ELF-1 (cell line): ENCODE results near the gene ZBTB45.
A peak's percentile ranks its signal among the peaks of the same experiment; 100 is the strongest.
"Not testable (repeated sequence)": the region's sequence is repeated elsewhere in the genome, so short reads cannot be mapped to it uniquely, and the experiment has no call there.

ENCODE experiments used
- DNase-seq: peaks from one replicate; pipeline ENCODE4 v3.0.0-alpha.2; 2016; ENCODE audit warnings: low read depth, low spot score

Gene ZBTB45

DNA sequence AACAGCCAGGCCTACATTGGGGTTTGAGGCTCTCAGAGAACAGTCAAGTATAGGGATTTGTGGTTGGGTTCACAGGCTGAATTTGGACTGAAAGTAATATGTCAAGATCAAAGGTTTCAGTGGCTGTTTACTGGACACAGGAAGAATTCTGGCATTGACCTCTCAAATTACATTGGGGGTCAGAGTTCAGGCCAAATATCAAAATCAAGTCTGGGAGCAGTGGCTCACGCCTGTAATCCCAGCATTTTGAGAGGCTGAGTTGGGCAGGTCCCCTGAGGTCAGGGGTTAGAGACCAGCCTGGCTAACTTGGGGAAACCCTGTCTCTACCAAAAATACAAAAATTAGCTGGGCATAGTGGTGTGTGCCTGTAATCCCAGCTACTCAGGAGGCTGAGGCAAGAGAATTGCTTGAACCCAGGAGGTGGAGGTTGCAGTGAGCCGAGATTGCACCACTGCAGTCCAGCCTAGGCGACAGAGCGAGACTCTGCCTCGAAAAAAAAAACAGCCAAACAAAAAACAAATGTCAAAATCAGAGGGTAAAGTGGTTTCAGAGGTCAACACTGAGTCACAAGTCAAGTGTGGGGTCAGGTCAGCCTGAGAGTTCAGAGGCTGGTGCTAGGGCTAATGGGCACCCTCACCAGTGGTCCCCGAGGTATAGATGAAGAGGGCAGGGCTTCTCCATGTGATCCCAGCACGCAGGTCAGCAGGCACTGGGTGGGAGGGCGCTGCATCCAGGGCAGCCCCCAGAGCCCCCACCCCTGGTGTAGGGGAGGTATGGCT, 9.3 kb downstream of the ZBTB45 start:
- DNase-seq: no peak

DNA sequence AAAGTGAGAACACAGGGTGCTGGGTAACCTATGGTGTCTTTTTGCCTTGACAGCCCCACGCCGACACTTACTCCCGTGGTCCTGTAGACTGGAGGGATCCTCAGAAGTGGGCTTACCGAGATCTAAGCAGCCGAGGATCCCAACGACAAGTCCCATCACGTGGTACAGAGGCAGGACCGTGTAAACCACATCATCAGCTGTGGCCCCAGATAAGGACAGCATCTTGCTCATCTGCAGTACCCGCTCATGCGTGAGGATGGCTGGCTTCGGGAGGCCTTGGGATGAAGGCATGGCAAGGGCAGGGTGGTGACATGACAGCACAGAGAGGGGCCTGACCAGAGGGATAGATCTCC, 9.9 kb downstream of the ZBTB45 start:
- DNase-seq: no peak

DNA sequence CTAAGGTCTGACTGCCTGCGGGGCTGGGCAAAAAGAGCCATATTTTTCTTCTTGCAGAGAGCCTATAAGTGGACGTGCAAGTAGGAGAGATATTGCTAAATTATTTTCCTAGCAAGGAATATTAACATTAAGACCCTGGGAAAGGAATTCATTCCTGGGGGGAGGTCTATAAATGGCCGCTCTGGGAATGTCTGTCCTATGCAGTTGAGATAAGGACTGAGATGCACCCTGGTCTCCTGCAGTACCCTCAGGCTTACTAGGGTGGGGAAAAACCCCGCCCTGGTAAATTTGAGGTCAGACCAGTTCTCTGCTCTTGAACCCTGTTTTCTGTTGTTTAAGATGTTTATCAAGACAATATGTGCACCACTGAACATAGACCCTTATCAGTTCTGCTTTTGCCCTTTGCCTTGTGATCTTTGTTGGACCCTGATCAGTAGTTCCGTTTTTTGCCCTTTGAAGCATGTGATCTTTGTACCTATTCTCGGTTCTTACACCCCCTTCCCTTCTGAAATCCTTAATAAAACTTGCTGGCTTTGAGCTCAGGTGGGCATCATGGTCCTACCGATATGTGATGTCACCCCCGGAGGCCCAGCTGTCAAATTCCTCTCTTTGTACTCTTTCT, 11.9 kb downstream of the ZBTB45 start:
- DNase-seq: not testable (repeated sequence)

- DNase-seq: no peak
Observed at GRCh38 chr19:58500242-58500641, 19.4 kb downstream of the ZBTB45 start.

- DNase-seq: peak; percentile 99
Observed at GRCh38 chr19:58499021-58499927, 20.3 kb downstream of the ZBTB45 start.

DNA sequence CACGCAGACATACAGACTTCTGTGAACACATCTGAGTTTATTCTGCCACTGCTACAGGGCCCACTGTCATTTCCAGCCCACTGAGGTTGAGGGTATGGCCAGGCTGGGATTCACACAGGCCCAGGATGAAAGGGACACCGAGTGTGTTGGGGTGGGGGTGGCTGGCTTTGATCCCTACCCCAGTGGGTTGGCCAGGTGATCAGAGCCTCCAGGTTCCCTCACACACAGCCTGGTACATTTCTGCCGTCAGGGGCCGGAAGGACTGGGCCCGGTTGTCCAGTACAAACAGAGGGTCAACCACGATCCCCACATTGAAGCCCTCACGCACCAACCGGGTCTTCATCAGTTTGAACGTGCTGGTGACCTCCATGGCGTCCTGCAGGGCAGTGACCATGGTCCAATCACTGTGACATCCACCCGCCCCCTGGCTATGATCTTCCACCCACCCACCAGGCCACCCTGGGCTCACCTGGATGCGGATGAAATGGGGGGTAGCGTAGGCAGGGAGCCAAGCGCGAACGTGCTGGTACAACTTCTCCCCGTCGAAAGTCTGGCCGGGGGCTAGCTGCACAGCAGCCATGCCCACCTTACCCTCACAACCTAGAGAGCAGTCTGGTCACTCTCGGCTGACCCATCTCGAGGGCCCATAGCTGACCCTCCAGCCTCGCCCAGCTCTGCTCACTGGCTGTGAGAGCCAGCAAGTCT, 21.1 kb downstream of the ZBTB45 start:
- no peak for DNase-seq

- DNase-seq: no peak
Observed at GRCh38 chr19:58497634-58498170, 21.9 kb downstream of the ZBTB45 start.

- DNase-seq: no peak
Observed at GRCh38 chr19:58492265-58492664, 27.3 kb downstream of the ZBTB45 start.

DNA sequence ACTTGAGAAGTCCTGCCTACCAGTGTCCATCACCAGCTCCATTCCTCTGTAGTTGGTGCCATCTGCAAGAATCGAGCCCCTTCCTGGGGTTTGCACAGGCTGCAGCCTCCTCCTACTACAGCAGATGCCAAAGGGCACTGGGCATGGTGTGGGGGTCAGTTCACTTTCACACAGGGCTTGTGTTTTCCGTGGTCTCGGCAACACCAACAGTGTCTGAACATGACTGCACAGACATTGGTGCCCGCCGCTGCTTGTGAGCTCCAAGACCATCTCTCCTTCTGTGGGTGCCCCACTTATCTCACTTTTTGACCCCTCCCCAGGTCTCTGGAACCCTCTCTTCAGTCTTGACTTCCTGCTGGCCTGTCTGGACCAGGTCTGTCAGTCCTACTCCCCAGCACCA, 28.2 kb downstream of the ZBTB45 start:
- DNase-seq: no peak

DNA sequence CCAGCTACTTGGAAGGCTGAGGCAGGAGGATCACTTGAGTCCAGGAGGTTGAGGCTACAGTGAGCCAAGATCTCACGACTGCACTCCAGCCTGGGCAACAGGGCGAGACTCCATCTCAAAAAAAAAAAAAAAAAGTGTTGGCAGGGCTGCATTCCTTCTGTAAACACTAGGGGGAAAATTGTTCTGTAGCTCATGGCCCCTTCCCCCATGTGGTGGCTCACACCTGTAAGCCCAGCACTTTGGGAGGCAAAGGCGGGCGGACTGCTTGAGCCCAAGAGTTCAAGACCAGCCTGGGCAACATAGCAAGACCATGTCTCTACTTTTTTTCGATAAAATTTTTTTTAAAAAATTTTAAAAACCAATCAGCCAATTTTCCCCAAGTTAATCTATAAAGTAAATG, 35.3 kb downstream of the ZBTB45 start:
- not testable (repeated sequence) for DNase-seq

- DNase-seq: no peak
Observed at GRCh38 chr19:58483776-58484175, 35.8 kb downstream of the ZBTB45 start.

DNA sequence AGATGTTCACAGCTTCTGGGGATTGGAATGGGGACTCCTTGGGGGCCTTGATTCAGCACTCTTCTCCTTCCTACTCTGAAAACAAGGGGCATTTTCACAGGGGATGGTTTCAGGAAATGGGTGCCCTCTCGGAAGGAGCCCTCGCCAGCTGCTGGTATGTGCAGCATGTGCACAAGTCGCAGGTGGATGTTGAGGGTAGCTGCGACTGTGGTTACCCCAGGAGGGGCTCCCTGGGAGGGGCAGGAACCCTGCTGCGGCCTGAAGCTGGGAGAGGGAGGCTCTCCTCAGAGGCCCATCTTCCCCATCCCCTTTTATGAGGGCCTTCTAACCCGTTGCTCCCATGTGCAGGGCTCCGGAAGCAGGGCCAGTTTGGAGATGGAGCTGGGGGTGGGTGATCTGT, 37.2 kb downstream of the ZBTB45 start:
- no peak for DNase-seq

GRCh38 chr19:58480831-58481230, 38.8 kb downstream of the ZBTB45 start:
- DNase-seq: no peak

DNA sequence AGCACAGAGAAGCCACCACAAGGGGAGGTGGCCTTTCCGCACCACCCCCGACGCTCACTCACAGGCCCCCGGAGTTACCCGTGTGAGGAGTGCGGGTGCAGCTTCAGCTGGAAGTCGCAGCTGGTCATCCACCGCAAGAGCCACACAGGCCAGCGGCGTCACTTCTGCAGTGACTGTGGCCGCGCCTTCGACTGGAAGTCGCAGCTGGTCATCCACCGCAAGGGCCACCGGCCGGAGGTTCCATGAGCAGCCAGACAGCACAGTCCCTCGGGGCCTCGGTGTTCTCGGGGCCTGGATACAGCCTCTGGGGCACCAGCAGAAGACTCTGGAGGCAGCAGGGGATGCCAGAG, 39.2 kb downstream of the ZBTB45 start:
- no peak for DNase-seq

DNA sequence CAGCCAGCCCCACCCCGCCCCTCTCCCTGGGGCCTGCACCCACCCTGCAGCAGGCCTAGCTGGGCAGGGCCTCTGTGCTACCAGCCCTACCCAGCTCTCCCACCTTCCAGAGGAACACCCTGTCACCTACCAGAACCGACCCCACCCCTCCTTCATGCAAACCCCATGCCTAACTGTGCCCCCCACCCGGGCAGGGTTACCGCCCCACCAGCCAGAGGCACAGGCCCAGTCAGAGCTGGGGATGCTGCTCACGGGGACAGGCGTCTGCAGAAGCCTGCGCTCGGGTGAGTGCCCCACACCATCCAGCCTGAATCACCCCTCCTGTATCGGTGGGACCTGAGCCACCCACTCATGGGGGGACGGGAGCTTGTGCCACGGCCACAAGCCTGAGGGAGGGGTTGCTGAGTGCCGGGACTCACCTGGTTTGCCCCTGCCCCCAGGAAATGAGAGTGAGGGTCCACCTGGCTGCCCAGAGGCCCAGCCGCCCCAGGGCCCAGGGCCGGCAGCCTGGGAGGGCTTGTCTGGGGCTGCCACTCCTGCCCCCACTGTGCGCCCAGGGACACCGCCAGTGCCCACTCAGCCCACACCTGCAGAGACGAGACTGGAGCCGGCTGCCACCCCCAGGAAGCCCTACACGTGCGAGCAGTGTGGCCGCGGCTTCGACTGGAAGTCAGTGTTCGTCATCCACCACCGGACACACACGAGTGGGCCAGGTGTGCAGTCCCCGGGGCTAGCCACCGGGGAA, 39.7 kb downstream of the ZBTB45 start:
- DNase-seq: no peak

- no peak for DNase-seq
Observed at GRCh38 chr19:58479303-58479702, 40.3 kb downstream of the ZBTB45 start.

DNA sequence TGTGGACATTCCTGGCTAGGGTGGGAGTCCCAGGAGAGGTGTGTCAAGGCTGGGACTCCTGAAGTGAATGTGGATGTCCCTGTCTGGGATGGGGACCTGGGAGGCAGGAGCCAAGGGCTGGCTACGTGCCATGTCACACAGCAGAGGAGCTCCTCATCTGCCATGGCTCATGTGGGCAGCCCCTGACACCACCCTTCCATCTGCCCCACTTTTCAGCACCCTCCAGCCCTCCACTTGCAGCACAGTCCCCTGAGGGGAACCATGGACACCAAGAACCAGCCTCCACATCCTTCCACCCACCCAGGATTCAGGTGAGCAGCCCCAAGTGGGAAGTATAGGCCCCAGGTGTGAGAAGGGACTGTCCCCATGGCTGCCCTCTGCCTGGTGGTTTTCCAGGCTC, 41.7 kb downstream of the ZBTB45 start:
- DNase-seq: no peak

GRCh38 chr19:58477130-58477529, 42.5 kb downstream of the ZBTB45 start:
- DNase-seq: no peak

DNA sequence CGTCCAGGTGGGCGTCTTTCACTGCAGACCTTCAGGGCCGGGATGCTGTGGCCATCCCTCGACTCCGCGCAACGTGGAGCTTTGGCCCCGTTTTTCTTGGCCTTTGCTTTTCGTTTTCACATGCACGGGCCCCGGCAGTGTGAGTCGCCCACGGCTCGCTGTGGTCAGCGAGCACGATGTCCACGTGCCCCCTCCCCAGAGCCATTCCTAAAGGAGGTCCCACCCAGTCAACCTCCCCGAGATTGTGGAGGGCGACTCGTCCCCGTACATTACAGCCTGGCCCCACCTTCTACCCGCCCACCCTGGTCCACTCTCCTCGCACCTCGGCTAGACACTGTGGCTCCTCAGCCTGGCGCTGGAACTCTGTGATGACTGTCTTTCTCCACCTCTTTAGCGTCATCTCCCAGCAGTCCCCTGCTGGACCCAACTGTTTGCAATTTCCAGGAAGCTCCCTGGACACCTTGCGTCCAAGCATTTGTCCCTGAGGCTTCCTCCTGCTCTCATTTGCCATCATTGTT, 43.1 kb downstream of the ZBTB45 start:
- no peak for DNase-seq

DNA sequence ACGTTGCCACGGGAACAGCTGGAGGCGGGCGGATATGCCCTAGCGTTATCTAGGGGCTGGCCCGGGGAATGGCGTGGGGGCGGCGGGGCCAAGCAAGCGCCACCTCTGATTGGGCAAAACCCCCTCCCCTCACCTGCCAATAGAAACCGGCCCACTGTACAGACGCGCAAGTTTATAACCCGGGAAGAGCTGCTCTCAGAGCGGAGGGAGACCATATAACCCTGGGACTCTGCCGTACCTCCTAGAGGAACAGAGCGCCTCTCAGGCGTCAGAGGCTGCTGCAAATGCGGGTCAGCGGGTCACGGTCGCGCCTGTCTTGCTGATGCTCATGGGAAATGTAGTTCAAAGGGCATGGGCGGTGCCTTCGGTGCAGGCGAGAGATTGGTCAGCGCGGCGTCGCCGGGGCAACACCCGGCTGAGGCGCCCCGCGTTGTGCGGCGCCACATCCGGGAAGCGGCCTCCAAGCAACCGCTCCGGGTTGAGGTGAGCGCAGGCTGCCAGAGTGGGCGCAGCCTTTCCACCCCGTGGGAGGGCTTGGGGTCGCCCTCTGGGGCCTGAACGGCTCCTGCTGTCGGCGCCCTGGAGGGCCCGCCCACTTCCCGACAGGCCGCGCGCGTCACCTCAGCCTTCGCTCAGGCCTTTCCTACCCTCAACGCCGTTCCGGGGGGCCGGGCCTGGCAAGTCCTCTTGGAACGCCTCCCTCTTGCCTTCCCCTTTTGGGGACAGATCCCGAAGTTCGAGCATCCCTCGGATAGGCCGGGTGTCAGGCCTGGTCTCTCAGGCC, 43.7 kb downstream of the ZBTB45 start, which contains the start of gene ZNF446:
TSS of gene ZNF446 (plus strand) at position 639 of the 784 bp plus-strand sequence. CDS start 867 bp downstream, outside the sequence.
- DNase-seq: peak; percentile 98
